OCI-LY1 (cell line): ENCODE results near the gene CACNA1C.

Experiments used
- CTCF ChIP-seq: fragments of 200-600 bp; sonication (generic), shearing (Covaris generic); IDR thresholded peaks from 2 replicates; pipeline ENCODE4 v1.5.1; 2017; ENCODE audit warnings: mild to moderate bottlenecking, antibody characterized with exemption, low read length, moderate library complexity, mixed read lengths
- EZH2 ChIP-seq: fragments of 200-600 bp; sonication (generic), shearing (Covaris generic); IDR thresholded peaks from 2 replicates; pipeline ENCODE4 v1.8.0; 2017; ENCODE audit warnings: borderline replicate concordance, mixed run types, mild to moderate bottlenecking, antibody characterized with exemption, low read length, moderate library complexity, mixed read lengths

- TF ChIP-seq EZH2 (no peak), CTCF (no peak)
Observed at GRCh38 chr12:2687058-2687457, 634.3 kb downstream of the CACNA1C start.
